Measurements from ENCODE around the gene SH3PXD2B. TPM values are rescaled to one million over a fixed set of nuclear protein-coding genes. Genes with fewer than 3 reads are reported as not detected.

Gene SH3PXD2B
- total RNA-seq, 2 experiments from 2014 or later, result 0.60 to 0.95 TPM

- ChIA-PET POLR2A (no interaction called here), CTCF (no interaction called here)
- no peaks in the 10 kb centered on the region for H3K36me3 Mint-ChIP-seq (ENCODE audit: low read depth)
- Histone ChIP-seq H3K36me3 (ENCODE audit: insufficient read depth, low read length) (no peaks in the 10 kb centered on the region), H3K4me1 (ENCODE audit: insufficient read depth, low read length) (peaks cover 3% of the 10 kb centered on the region), H3K9me3 (ENCODE audit: control insufficient read depth in 1 of 2, insufficient read depth in 1 of 2, low read length in 2 of 2) (no peaks in the 10 kb centered on the region), H3K4me3 (ENCODE audit: low read length) (no peak overlapping the region), H3K27ac (ENCODE audit: low read depth in 1 of 2, low read length in 2 of 2) (no peak overlapping the region), H3K27me3 (ENCODE audit: control insufficient read depth in 1 of 2, insufficient read depth in 2 of 2, low read length in 2 of 2) (no peaks in the 10 kb centered on the region)
- DNase-seq (no peak), ATAC-seq (ENCODE audit: poor library complexity) (no peak)
- H3K4me3 Mint-ChIP-seq, result no peak overlapping the region
- H3K27ac Mint-ChIP-seq, result no peak overlapping the region
- no peaks in the 10 kb centered on the region for H3K27me3 Mint-ChIP-seq
- H3K9me3 Mint-ChIP-seq, result no peaks in the 10 kb centered on the region
- no peak for TF ChIP-seq CTCF (IDR thresholded peaks at IDR 0.05)
- no peaks in the 10 kb centered on the region for H3K4me1 Mint-ChIP-seq (ENCODE audit: low read depth)
- intact Hi-C loops (cut with DNase I, micrococcal nuclease), result no loop called here
Measured at GRCh38 chr5:172421020-172421419, 33.3 kb downstream of the SH3PXD2B start.

- CTCF ChIA-PET, result no interaction called here
- POLR2A ChIA-PET, result no interaction called here
- no peaks in the 10 kb centered on the region for H3K9me3 ChIP-seq (ENCODE audit: control insufficient read depth in 1 of 2, insufficient read depth in 1 of 2, low read length in 2 of 2)
- no peak overlapping the region for H3K4me3 ChIP-seq (ENCODE audit: low read length)
- TF ChIP-seq CTCF (IDR thresholded peaks at IDR 0.05), result no peak
- H3K36me3 ChIP-seq (ENCODE audit: insufficient read depth, low read length), result no peaks in the 10 kb centered on the region
- Mint-ChIP-seq H3K4me1 (ENCODE audit: low read depth) (no peaks in the 10 kb centered on the region), H3K9me3 (no peaks in the 10 kb centered on the region), H3K36me3 (ENCODE audit: low read depth) (no peaks in the 10 kb centered on the region), H3K4me3 (no peak overlapping the region), H3K27me3 (no peaks in the 10 kb centered on the region), H3K27ac (no peak overlapping the region)
- intact Hi-C loops (cut with DNase I, micrococcal nuclease), result no loop called here
- DNase-seq (peak in 1 of 14 experiments; percentile 19), ATAC-seq (ENCODE audit: poor library complexity) (no peak)
- H3K4me1 ChIP-seq (ENCODE audit: insufficient read depth, low read length), result peaks cover 3% of the 10 kb centered on the region
- no peak overlapping the region for H3K27ac ChIP-seq (ENCODE audit: low read depth in 1 of 2, low read length in 2 of 2)
- no peaks in the 10 kb centered on the region for H3K27me3 ChIP-seq (ENCODE audit: control insufficient read depth in 1 of 2, insufficient read depth in 2 of 2, low read length in 2 of 2)
Measured at GRCh38 chr5:172420235-172420939, 33.9 kb downstream of the SH3PXD2B start.

GRCh38 chr5:172418862-172419814 is 35.2 kb downstream of the SH3PXD2B start:
- ChIA-PET POLR2A (no interaction called here), CTCF (no interaction called here)
- Histone ChIP-seq H3K27me3 (ENCODE audit: control insufficient read depth in 1 of 2, insufficient read depth in 2 of 2, low read length in 2 of 2) (no peaks in the 10 kb centered on the region), H3K27ac (ENCODE audit: low read depth in 1 of 2, low read length in 2 of 2) (no peak overlapping the region), H3K4me3 (ENCODE audit: low read length) (no peak overlapping the region), H3K36me3 (ENCODE audit: insufficient read depth, low read length) (no peaks in the 10 kb centered on the region), H3K4me1 (ENCODE audit: insufficient read depth, low read length) (peaks cover 3% of the 10 kb centered on the region), H3K9me3 (ENCODE audit: control insufficient read depth in 1 of 2, insufficient read depth in 1 of 2, low read length in 2 of 2) (no peaks in the 10 kb centered on the region)
- intact Hi-C loops (cut with DNase I, micrococcal nuclease), result no loop called here
- H3K27ac Mint-ChIP-seq, result no peak overlapping the region
- H3K27me3 Mint-ChIP-seq, result no peaks in the 10 kb centered on the region
- ATAC-seq (ENCODE audit: poor library complexity), result no peak
- H3K4me1 Mint-ChIP-seq (ENCODE audit: low read depth), result no peaks in the 10 kb centered on the region
- H3K9me3 Mint-ChIP-seq, result no peaks in the 10 kb centered on the region
- H3K4me3 Mint-ChIP-seq, result no peak overlapping the region
- no peak for TF ChIP-seq CTCF (IDR thresholded peaks at IDR 0.05)
- DNase-seq, result no peak
- H3K36me3 Mint-ChIP-seq (ENCODE audit: low read depth), result no peaks in the 10 kb centered on the region

All from CD4-positive, alpha-beta T cell (primary cell).